Measurements from ENCODE around the gene MEOX1.

- no peak for TF ChIP-seq POLR2A (IDR thresholded peaks at IDR 0.05; ENCODE audit: low read length)
- no peak for TF ChIP-seq GATA1 (IDR thresholded peaks at IDR 0.05; ENCODE audit: low read depth, low read length)
Measured at GRCh38 chr17:43603321-43603720, 58.4 kb downstream of the MEOX1 start.

All from erythroblast (primary cell).